SK-N-MC (cell line): ENCODE data around the gene TYW1.
A peak's percentile ranks its signal among the peaks of the same experiment; 100 is the strongest.
"Not testable (repeated sequence)": the region's sequence is repeated elsewhere in the genome, so short reads cannot be mapped to it uniquely, and the experiment has no call there.

Experiments
- DNase-seq: peaks from one replicate; pipeline ENCODE4 v3.0.0-alpha.2; 2011; ENCODE audit warnings: low read depth, low spot score
- H3K27ac ChIP-seq: fragments of 200-600 bp; sonication (generic); 2 replicates; pipeline ENCODE4 v1.5.1; 2016; ENCODE audit warnings: mixed run types
- H3K36me3 ChIP-seq: fragments of 200-600 bp; sonication (generic); 2 replicates; pipeline ENCODE4 v1.6.1; 2017; ENCODE audit warnings: antibody characterized with exemption, low read length, mixed read lengths; ENCODE audit not compliant: insufficient read depth
- H3K4me3 ChIP-seq: fragments of 200-600 bp; sonication (generic); 2 replicates; pipeline ENCODE4 v1.5.1; 2016
- H3K9ac ChIP-seq: fragments of 200-600 bp; sonication (generic); 2 replicates; pipeline ENCODE4 v1.8.0; 2017; ENCODE audit warnings: mixed run types, mixed read lengths; ENCODE audit not compliant: insufficient read length
- H3K9me3 ChIP-seq: fragments of 200-600 bp; sonication (generic); 2 replicates; pipeline ENCODE4 v1.6.1; 2017; ENCODE audit warnings: low read depth, mild to moderate bottlenecking, antibody characterized with exemption, low read length, moderate library complexity, mixed read lengths
- EZH2 ChIP-seq: fragments of 200-600 bp; sonication (generic); IDR thresholded peaks from one replicate; pipeline ENCODE4 v1.6.1; 2017; ENCODE audit warnings: antibody characterized with exemption
- FOXP2 ChIP-seq: optimal IDR thresholded peaks from 2 replicates; pipeline ENCODE3; 2011; ENCODE audit warnings: mild to moderate bottlenecking, moderate library complexity; ENCODE audit not compliant: insufficient read depth; ENCODE audit errors: extremely low read length, control extremely low read depth
- POLR2AphosphoS5 ChIP-seq: IDR thresholded peaks from 2 replicates; pipeline ENCODE4 v1.6.1; 2012; ENCODE audit warnings: mild to moderate bottlenecking, low read depth, low read length, borderline replicate concordance

The TYW1 gene

DNA sequence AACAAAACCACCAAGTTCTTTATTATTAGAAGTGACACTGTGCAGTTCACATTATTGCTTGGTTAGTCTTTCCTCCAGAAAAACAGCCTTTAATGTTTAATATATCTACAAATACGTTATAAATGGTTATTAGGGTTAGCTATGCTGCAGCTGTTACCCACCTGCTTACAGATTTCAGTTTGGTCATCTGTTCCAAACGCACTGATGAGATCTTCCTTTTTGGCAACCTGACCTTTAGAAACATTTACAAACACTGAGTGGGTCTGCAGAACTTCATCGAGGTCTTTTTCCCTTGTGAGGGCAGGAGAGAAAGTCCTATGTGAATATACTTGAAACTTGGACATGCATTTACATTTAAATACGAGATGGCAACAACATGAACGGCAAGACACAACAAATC is 2.6 kb upstream of the TYW1 start:
- DNase-seq, H3K9ac ChIP-seq, H3K27ac ChIP-seq, H3K9me3 ChIP-seq: not testable (repeated sequence)
- Histone ChIP-seq H3K4me3 (peak overlapping the region; percentile 88; the same call in 1 of the 2 replicates), H3K36me3 (peaks cover 12% of the 10 kb centered on the region)

DNA sequence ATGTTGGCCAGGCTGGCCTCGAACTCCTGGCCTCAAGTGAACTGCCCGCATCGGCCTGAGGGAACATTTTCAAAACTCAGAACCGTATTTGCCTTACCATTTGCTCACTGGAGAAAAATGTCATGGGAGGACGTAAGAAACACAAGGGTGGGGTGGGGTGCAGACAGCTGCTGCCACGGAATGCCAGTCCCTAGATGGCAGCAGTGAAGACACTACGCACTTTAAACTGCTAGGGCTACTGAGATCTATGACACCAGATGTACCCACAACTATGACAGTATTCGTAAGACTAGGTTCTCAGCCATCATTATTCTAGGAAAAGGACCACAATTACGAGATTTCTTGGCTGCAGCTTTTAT is 2.0 kb upstream of the TYW1 start:
- H3K9me3 ChIP-seq, DNase-seq, H3K27ac ChIP-seq: not testable (repeated sequence)
- Histone ChIP-seq H3K36me3 (peaks cover 12% of the 10 kb centered on the region), H3K9ac (peak overlapping the region; percentile 75), H3K4me3 (peak overlapping the region; percentile 88)

DNA sequence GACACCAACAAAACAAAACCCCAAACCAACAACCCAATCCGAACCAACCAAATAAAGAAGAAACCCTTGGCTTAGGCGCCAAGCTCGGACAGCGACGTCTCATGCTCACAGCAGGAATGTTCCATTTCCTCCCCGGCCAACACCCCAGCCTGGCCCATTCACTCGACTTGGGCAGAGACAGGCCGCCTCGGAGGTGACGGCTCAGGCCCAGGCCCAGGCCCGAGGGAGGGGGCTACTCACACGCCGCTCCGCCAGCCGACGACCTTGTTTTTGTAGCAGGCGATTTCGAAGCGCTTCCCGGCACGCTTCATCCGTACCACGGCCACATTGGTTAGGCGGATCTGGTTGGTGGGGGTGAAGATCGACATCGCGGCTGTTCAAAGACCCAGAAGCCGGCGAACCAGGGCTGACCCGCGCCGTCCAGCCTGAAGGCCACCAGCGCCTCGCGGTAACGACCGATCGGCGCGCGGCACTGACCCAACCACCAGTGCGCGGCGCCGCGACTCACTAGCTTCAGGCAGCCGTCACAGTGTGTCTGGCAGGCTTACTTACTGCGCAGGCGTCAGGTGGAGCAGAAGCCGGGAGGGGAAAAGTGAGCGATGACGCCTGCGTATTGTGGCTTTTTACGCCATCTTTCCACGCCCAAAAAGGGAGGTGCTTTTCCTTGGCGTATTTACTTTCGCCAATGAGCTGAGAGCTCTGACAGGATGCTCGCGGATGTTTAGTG is 1.4 kb upstream of the TYW1 start, which contains the start of gene SBDS:
Gene SBDS, minus strand, starts transcription at position 537 of the 727 bp plus-strand sequence. Its CDS starts 169 bp downstream, at position 368.
- Histone ChIP-seq H3K27ac (peak within 1 kb of the TSS; percentile 42; the same call in 1 of the 2 replicates), H3K9ac (peak within 1 kb of the TSS; percentile 75), H3K4me3 (peak within 1 kb of the TSS; percentile 88), H3K36me3 (peaks cover 12% of the 10 kb centered on the region)
- peak; percentile 83 for TF ChIP-seq POLR2AphosphoS5
- H3K9me3 ChIP-seq: not testable (repeated sequence)
- DNase-seq: peak; percentile 98

DNA sequence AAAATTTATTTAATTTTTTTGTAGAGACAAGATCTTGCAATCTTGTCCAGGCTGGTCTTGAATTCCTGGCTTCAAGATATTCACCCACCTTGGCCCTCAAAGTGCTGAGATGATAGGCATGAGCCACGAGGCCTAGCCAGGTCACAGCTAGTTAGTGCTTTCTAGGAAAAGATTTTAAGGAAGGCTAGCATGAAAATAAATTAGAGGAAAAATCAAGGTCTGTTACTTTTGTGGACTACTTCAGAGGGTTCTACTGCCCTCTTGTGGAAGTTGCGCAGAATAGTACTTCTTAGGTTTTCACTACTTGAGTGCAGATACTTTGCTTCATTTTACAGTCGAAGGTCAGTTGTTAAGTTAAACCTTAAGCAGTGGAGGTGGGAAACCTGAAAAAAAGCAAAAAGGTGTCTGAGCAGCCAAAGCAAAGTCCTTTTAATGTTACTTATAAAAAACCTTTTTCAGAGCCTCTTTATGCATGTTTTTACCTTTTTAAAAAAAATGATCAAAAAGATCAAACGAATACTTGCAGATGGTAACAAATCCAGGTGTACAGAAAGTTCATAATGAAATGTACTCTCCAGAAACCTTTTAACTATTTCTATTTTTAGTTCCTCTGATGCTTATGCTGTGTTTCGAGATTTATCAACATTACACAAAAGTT is 4.1 kb downstream of the TYW1 start:
- not testable (repeated sequence) for H3K9ac ChIP-seq, H3K36me3 ChIP-seq, H3K4me3 ChIP-seq, H3K9me3 ChIP-seq, DNase-seq, H3K27ac ChIP-seq

DNA sequence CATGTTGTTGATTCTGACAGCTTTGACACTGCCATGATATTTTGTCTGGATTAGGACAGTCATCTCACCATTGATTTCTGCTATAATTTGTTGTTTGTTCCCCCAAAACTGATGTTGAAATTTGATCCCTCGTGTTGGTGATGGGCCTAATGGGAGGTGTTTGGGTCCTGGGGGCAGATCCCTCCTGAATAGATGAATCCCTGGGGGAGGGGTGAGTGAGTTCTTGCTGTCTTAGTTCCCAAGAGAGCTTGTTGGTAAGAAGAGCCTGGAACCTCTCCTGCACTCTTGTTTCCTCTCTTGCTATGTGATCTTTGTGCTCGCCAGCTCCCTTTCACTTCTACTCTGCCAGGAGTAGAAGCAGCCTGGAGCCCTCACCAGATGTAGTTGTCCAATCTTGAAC is 7.5 kb downstream of the TYW1 start:
- not testable (repeated sequence) for DNase-seq, H3K9me3 ChIP-seq
- H3K36me3 ChIP-seq: peaks cover 11% of the 10 kb centered on the region; the same call in 1 of the 2 replicates

DNA sequence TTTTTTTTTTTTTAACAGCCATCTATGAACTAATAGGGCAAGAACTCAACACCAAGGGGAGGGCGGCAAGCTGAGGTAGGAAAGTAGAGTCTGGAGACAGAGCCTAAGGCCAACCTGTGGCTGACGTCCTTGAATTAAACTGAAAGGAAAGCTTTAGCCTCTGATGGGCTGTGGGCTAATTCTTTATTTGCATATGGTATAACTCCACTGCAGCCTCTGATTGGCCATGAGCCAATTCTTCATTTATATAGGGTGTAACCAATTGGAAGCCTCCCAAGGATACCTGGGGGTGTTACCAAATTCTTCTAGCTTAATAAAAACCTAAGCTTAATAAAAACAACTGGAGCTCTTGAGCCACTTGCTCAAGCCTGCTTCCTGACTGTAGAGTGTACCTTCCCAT is 10.3 kb downstream of the TYW1 start:
- no peak overlapping the region for H3K9ac ChIP-seq
- no peak overlapping the region for H3K4me3 ChIP-seq
- TF ChIP-seq POLR2AphosphoS5 (no peak), FOXP2 (no peak), EZH2 (no peak)
- DNase-seq: no peak
- peaks cover 19% of the 10 kb centered on the region; the same call in 1 of the 2 replicates for H3K36me3 ChIP-seq
- H3K9me3 ChIP-seq: no peaks in the 10 kb centered on the region
- no peak overlapping the region for H3K27ac ChIP-seq

More for the DNA sequence above, 7.5 kb downstream of the TYW1 start:
- not testable (repeated sequence) for H3K27ac ChIP-seq, H3K9ac ChIP-seq, H3K4me3 ChIP-seq

DNA sequence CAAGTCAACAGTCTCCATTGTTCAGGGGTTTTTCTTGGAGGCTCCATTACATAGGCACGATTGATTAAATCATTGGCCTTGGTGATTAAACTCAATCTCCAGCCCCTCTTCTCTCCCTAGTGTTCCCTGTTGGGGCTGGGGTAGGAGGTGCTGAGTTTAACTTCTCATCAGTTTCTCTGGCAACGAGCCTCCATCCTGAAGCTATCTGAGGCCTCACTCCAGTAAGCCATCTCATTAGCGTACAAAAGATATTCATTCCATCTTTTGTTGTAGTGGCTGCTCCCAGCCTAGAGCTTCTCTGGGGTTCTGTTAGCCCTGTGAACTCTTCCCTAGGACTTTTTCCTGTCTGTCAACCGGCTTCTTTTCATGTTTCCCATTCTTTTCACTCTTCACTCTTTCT is 11.6 kb downstream of the TYW1 start:
- Histone ChIP-seq H3K36me3 (peaks cover 19% of the 10 kb centered on the region; the same call in 1 of the 2 replicates), H3K9ac (no peak overlapping the region), H3K27ac (no peak overlapping the region), H3K4me3 (no peak overlapping the region), H3K9me3 (no peaks in the 10 kb centered on the region)
- DNase-seq: no peak
- TF ChIP-seq FOXP2: no peak
- no peak for TF ChIP-seq POLR2AphosphoS5
- TF ChIP-seq EZH2: no peak

DNA sequence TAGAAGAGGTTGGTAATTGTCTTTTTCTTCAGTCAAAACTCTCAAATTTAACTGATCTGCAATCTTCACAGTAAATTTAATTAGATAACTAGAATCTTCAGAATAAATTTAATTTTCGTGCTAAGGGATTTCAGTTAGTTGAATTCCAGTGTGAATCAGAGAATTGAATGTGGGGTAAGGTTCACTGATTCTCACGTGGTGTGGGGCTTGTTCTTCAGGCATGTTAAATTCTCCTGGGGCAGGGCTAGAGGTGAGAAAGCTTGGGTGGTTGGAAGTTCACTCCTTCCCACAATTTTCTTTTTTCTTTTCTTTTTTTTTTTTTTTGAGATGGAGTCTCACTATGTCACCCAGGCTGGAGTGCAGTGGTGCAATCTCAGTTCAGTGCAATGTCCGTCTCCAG is 13.0 kb downstream of the TYW1 start:
- not testable (repeated sequence) for H3K4me3 ChIP-seq, DNase-seq, H3K27ac ChIP-seq, H3K9me3 ChIP-seq, H3K9ac ChIP-seq
- peaks cover 19% of the 10 kb centered on the region; the same call in 1 of the 2 replicates for H3K36me3 ChIP-seq

DNA sequence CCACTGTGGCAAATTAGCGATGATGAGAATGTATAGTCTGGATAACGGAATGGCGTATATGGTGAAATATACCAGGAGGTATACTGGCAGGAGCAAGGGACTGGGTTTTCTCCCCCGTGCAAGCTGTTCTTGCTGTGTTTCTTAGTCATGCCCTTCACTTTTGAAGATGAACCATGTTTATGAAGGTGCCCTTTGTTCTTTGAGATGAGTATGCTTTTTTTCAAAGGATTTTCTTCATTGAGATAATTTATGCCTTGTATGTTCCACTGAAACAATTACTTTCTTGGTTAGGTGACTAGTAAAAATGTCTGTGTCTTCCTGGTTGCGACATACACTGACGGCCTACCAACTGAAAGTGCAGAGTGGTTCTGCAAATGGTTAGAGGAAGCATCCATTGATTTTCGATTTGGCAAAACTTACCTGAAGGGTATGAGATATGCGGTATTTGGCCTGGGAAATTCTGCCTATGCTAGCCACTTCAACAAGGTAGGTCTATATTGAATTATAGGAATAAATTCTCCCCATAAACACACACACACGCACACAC is 17.5 kb downstream of the TYW1 start:
- peaks cover 14% of the 10 kb centered on the region; the same call in 1 of the 2 replicates for H3K36me3 ChIP-seq
- H3K4me3 ChIP-seq, H3K27ac ChIP-seq, DNase-seq, H3K9ac ChIP-seq, H3K9me3 ChIP-seq: not testable (repeated sequence)

DNA sequence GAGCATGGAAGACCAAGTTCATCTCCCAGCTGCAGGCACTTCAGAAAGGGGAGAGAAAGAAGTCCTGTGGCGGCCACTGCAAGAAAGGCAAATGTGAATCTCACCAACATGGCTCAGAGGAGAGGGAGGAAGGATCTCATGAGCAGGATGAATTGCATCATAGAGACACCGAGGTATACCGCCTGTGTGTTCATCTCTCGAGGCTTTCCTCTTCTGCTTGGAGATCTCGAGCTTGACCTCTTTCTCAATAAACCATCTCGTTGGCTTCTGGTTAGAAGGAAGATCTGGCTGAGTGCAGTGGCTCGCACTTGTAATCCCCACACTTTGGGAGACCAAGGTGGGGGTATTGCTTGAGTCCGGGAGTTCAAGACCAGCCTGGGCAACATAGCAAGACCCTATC is 21.3 kb downstream of the TYW1 start:
- H3K27ac ChIP-seq, H3K9me3 ChIP-seq, H3K4me3 ChIP-seq, DNase-seq, H3K9ac ChIP-seq: not testable (repeated sequence)
- H3K36me3 ChIP-seq: peaks cover 19% of the 10 kb centered on the region
